Measurements from ENCODE around the gene GATAD2A. TPM values are rescaled to one million over a fixed set of nuclear protein-coding genes. Genes with fewer than 3 reads are reported as not detected.

GATAD2A gene
- polyA plus RNA-seq, 4 donors: 25.9 to 49.1 (median 33.0) TPM

GRCh38 chr19:19545707-19546106, 140.2 kb downstream of the GATAD2A start:
- H3K27me3 ChIP-seq (ENCODE audit: control insufficient read depth in 3 of 3, insufficient read depth in 3 of 3, low read length in 3 of 3): peaks cover 0 to 13% (median 0%) of the 10 kb centered on the region in 3 donors
- WGBS, 3 donors: 91 to 96% (median 91%) methylated on average over 13 to 23 of the region's 23 CpGs
- no peak for DNase-seq
- no peaks in the 10 kb centered on the region for H3K9me3 ChIP-seq (ENCODE audit: control insufficient read depth in 2 of 2, insufficient read depth in 1 of 2, low read depth in 1 of 2, low read length in 1 of 2)
- H3K4me1 ChIP-seq (ENCODE audit: control insufficient read depth in 3 of 3, insufficient read depth in 2 of 3, low read depth in 1 of 3, low read length in 2 of 3): peaks cover 0 to 3% (median 2%) of the 10 kb centered on the region in 3 donors
- H3K27ac ChIP-seq (ENCODE audit: low read depth in 1 of 3, low read length in 2 of 3): no peak overlapping the region
- H3K4me3 ChIP-seq (ENCODE audit: low read depth in 1 of 3, low read length in 3 of 3): no peak overlapping the region
- no peak for FAIRE-seq
- no peaks in the 10 kb centered on the region for H3K36me3 ChIP-seq (ENCODE audit: control insufficient read depth in 3 of 3, insufficient read depth in 2 of 3, low read depth in 1 of 3, low read length in 3 of 3)

DNA sequence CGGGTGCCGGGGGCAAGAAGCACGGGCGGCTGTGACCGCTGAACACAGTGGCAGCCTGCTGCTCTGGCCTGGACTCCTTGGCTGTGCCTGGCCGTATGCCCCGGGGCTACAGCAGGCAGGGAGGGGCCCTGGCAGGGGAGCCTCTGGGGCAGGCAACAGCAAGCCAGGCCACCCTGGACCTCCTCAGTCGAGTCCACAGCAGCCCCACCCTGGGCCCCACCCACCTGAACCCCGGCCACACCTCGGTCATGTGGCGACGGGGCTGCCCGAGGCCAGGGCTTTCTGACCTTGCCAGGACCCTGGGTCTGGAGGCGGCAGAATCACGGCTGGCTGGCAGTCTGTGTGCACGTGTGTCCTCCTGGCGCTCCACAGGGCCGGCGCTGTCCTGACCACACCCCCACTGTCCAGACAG, 141.3 kb downstream of the GATAD2A start:
- FAIRE-seq: no peak

GRCh38 chr19:19547674-19548336, 142.3 kb downstream of the GATAD2A start:
- Histone ChIP-seq H3K36me3 (ENCODE audit: control insufficient read depth in 3 of 3, insufficient read depth in 2 of 3, low read depth in 1 of 3, low read length in 3 of 3) (no peaks in the 10 kb centered on the region), H3K4me1 (ENCODE audit: control insufficient read depth in 3 of 3, insufficient read depth in 2 of 3, low read depth in 1 of 3, low read length in 2 of 3) (no peaks in the 10 kb centered on the region), H3K4me3 (ENCODE audit: low read depth in 1 of 3, low read length in 3 of 3) (no peak overlapping the region), H3K27me3 (ENCODE audit: control insufficient read depth in 3 of 3, insufficient read depth in 3 of 3, low read length in 3 of 3) (no peaks in the 10 kb centered on the region), H3K9me3 (ENCODE audit: control insufficient read depth in 2 of 2, insufficient read depth in 1 of 2, low read depth in 1 of 2, low read length in 1 of 2) (peaks cover 0 to 5% of the 10 kb centered on the region in 2 donors), H3K27ac (ENCODE audit: low read depth in 1 of 3, low read length in 2 of 3) (no peak overlapping the region)
- WGBS, 3 donors: 45 to 69% (median 49%) methylated on average over 14 to 15 of the region's 15 CpGs
- DNase-seq (no peak), FAIRE-seq (no peak)

More for the DNA sequence above, 141.3 kb downstream of the GATAD2A start:
- H3K27ac ChIP-seq (ENCODE audit: low read depth in 1 of 3, low read length in 2 of 3): no peak overlapping the region
- WGBS, 3 donors: 25 to 64% (median 40%) methylated on average over 19 of the region's 19 CpGs
- H3K4me3 ChIP-seq (ENCODE audit: low read depth in 1 of 3, low read length in 3 of 3): no peak overlapping the region
- no peaks in the 10 kb centered on the region for H3K4me1 ChIP-seq (ENCODE audit: control insufficient read depth in 3 of 3, insufficient read depth in 2 of 3, low read depth in 1 of 3, low read length in 2 of 3)
- H3K27me3 ChIP-seq (ENCODE audit: control insufficient read depth in 3 of 3, insufficient read depth in 3 of 3, low read length in 3 of 3): peaks cover 0 to 3% (median 0%) of the 10 kb centered on the region in 3 donors
- peaks cover 0 to 5% of the 10 kb centered on the region in 2 donors for H3K9me3 ChIP-seq (ENCODE audit: control insufficient read depth in 2 of 2, insufficient read depth in 1 of 2, low read depth in 1 of 2, low read length in 1 of 2)
- H3K36me3 ChIP-seq (ENCODE audit: control insufficient read depth in 3 of 3, insufficient read depth in 2 of 3, low read depth in 1 of 3, low read length in 3 of 3): no peaks in the 10 kb centered on the region
- DNase-seq: no peak

DNA sequence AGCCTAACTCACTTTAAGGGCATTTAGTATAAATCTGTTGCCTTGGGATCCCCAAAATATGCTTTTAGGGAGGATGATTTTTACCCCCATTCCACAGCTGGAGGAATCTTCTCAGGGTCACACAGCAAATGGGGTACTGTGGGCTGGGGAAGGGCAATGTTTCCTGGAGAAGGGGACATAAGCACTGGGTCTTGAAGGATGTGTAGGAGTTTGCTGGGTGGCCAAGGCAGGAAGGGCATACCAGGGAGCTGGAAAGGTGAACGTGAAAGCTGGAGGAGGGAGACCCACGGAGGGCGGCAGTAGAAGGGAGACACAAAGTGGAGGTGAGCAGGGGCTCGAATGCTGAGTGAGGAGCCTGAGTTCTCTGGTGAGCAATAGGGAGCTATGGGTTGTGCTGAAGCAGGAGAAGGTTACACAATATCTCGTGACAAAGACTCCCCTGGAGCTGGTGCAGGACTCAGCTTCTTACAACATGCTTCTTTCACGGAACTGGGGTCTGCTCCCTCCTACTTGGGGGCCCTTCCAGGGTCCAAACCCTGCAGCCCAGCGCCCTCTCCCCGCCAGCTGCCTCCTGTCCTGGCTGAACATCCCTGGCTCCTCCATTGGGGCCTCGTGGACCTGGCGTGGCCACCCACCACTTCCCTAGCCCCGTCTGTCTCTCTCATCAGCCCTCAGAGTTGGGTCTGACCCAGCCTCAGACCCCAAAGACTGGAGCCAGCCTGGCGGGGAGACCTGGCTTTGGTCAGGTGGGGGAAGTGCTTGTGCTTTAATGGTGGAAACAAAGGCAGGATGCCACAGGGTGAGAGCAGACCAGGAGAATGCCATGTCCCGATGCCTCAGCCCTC, 143.7 kb downstream of the GATAD2A start:
- DNase-seq (no peak), FAIRE-seq (no peak)
- H3K9me3 ChIP-seq (ENCODE audit: control insufficient read depth in 2 of 2, insufficient read depth in 1 of 2, low read depth in 1 of 2, low read length in 1 of 2): peaks cover 0 to 5% of the 10 kb centered on the region in 2 donors
- H3K4me3 ChIP-seq (ENCODE audit: low read depth in 1 of 3, low read length in 3 of 3): no peak overlapping the region
- H3K4me1 ChIP-seq (ENCODE audit: control insufficient read depth in 3 of 3, insufficient read depth in 2 of 3, low read depth in 1 of 3, low read length in 2 of 3): no peaks in the 10 kb centered on the region
- WGBS, 3 donors: 57 to 58% (median 57%) methylated on average over 13 of the region's 13 CpGs
- H3K27me3 ChIP-seq (ENCODE audit: control insufficient read depth in 3 of 3, insufficient read depth in 3 of 3, low read length in 3 of 3): no peaks in the 10 kb centered on the region
- H3K36me3 ChIP-seq (ENCODE audit: control insufficient read depth in 3 of 3, insufficient read depth in 2 of 3, low read depth in 1 of 3, low read length in 3 of 3): no peaks in the 10 kb centered on the region
- no peak overlapping the region for H3K27ac ChIP-seq (ENCODE audit: low read depth in 1 of 3, low read length in 2 of 3)

- WGBS, 3 donors: 45 to 65% (median 63%) methylated on average over 23 of the region's 23 CpGs
- Histone ChIP-seq H3K27ac (ENCODE audit: low read depth in 1 of 3, low read length in 2 of 3) (no peak overlapping the region), H3K4me3 (ENCODE audit: low read depth in 1 of 3, low read length in 3 of 3) (no peak overlapping the region), H3K36me3 (ENCODE audit: control insufficient read depth in 3 of 3, insufficient read depth in 2 of 3, low read depth in 1 of 3, low read length in 3 of 3) (no peaks in the 10 kb centered on the region), H3K27me3 (ENCODE audit: control insufficient read depth in 3 of 3, insufficient read depth in 3 of 3, low read length in 3 of 3) (no peaks in the 10 kb centered on the region), H3K9me3 (ENCODE audit: control insufficient read depth in 2 of 2, insufficient read depth in 1 of 2, low read depth in 1 of 2, low read length in 1 of 2) (peaks cover 0 to 5% of the 10 kb centered on the region in 2 donors), H3K4me1 (ENCODE audit: control insufficient read depth in 3 of 3, insufficient read depth in 2 of 3, low read depth in 1 of 3, low read length in 2 of 3) (no peaks in the 10 kb centered on the region)
- DNase-seq: no peak
- no peak for FAIRE-seq
These were observed 144.5 kb downstream of the GATAD2A start for GRCh38 chr19:19549804-19550464.

DNA sequence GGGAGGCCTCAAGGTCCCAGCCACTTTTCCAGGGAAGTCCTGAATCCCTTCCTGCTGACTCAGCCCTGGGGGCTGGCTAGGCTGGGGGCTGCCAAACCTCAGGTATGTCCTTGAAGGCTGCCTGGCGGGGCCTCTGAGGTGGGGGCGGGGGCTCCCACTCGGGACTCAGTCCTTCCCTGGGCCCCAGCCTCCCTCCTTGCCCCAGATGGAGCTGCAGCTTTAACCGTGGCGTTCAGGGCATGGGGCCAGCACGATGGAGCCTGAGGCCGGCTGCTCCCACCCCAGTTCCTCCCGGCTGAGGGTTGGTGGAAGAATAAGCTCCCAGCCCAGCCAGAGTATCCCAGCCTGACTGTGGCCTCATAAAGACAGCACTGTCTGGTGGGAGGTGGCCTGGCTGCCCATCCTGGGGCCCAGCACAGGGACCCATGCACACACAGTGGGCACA, 145.0 kb downstream of the GATAD2A start:
- no peaks in the 10 kb centered on the region for H3K27me3 ChIP-seq (ENCODE audit: control insufficient read depth in 3 of 3, insufficient read depth in 3 of 3, low read length in 3 of 3)
- no peak overlapping the region for H3K4me3 ChIP-seq (ENCODE audit: low read depth in 1 of 3, low read length in 3 of 3)
- WGBS, 3 donors: 54 to 73% (median 55%) methylated on average over 8 of the region's 8 CpGs
- FAIRE-seq: no peak
- no peak overlapping the region for H3K27ac ChIP-seq (ENCODE audit: low read depth in 1 of 3, low read length in 2 of 3)
- H3K4me1 ChIP-seq (ENCODE audit: control insufficient read depth in 3 of 3, insufficient read depth in 2 of 3, low read depth in 1 of 3, low read length in 2 of 3): no peaks in the 10 kb centered on the region
- DNase-seq: no peak
- peaks cover 0 to 5% of the 10 kb centered on the region in 2 donors for H3K9me3 ChIP-seq (ENCODE audit: control insufficient read depth in 2 of 2, insufficient read depth in 1 of 2, low read depth in 1 of 2, low read length in 1 of 2)
- no peaks in the 10 kb centered on the region for H3K36me3 ChIP-seq (ENCODE audit: control insufficient read depth in 3 of 3, insufficient read depth in 2 of 3, low read depth in 1 of 3, low read length in 3 of 3)

DNA sequence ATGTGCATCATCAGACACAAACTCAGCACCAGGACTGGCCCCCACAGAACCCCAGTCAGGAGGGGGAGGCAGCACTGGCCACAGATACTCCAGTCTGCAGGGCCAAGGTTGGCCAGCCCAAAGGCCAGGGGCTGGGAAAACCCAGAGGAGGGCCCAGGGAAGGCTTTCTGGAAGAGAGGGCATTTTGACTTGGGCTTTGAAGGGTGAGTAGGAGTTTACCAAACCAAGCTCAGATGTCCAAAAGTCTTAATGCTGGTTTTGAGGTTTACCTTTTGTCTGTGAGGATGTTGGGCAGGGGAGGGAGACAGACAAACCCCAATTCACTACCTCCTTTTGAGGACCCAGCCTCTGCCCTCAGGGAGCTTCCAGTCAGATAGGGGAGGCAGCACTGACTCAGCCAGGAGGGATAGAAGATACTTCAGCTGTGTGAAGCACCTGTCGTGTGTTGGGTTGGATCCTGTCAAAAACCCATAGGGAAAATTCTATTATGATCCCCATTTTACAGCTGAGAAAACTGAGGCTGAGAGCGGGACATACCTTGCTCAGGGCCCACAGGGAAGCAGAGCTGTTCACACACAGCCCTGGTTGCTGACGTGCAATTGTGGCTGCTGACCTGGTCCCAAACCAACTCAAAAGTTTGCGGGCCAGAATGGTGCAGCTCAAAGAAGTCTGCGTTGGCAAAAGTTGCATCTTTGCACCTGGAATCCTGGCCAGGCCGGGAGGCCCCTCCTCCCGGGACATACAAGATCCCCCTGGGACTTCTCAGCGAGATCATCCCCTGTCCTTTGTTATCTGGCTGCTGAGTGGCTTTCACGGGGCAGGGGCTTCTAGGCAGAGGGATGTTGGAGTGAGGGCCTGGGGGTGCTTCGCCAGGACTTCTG, 145.7 kb downstream of the GATAD2A start:
- 81 to 84% (median 81%) methylated on average over 10 of the region's 10 CpGs for whole genome bisulfite sequencing, 3 donors
- H3K9me3 ChIP-seq (ENCODE audit: control insufficient read depth in 2 of 2, insufficient read depth in 1 of 2, low read depth in 1 of 2, low read length in 1 of 2): peaks cover 0 to 5% of the 10 kb centered on the region in 2 donors
- FAIRE-seq (no peak), DNase-seq (no peak)
- H3K4me3 ChIP-seq (ENCODE audit: low read depth in 1 of 3, low read length in 3 of 3): no peak overlapping the region
- no peaks in the 10 kb centered on the region for H3K27me3 ChIP-seq (ENCODE audit: control insufficient read depth in 3 of 3, insufficient read depth in 3 of 3, low read length in 3 of 3)
- H3K27ac ChIP-seq (ENCODE audit: low read depth in 1 of 3, low read length in 2 of 3): no peak overlapping the region
- no peaks in the 10 kb centered on the region for H3K4me1 ChIP-seq (ENCODE audit: control insufficient read depth in 3 of 3, insufficient read depth in 2 of 3, low read depth in 1 of 3, low read length in 2 of 3)
- no peaks in the 10 kb centered on the region for H3K36me3 ChIP-seq (ENCODE audit: control insufficient read depth in 3 of 3, insufficient read depth in 2 of 3, low read depth in 1 of 3, low read length in 3 of 3)

- Histone ChIP-seq H3K36me3 (ENCODE audit: control insufficient read depth in 3 of 3, insufficient read depth in 2 of 3, low read depth in 1 of 3, low read length in 3 of 3) (no peaks in the 10 kb centered on the region), H3K9me3 (ENCODE audit: control insufficient read depth in 2 of 2, insufficient read depth in 1 of 2, low read depth in 1 of 2, low read length in 1 of 2) (peaks cover 0 to 5% of the 10 kb centered on the region in 2 donors), H3K4me3 (ENCODE audit: low read depth in 1 of 3, low read length in 3 of 3) (no peak overlapping the region), H3K27me3 (ENCODE audit: control insufficient read depth in 3 of 3, insufficient read depth in 3 of 3, low read length in 3 of 3) (no peaks in the 10 kb centered on the region), H3K27ac (ENCODE audit: low read depth in 1 of 3, low read length in 2 of 3) (no peak overlapping the region), H3K4me1 (ENCODE audit: control insufficient read depth in 3 of 3, insufficient read depth in 2 of 3, low read depth in 1 of 3, low read length in 2 of 3) (no peaks in the 10 kb centered on the region)
- 70 to 78% (median 75%) methylated on average over 14 of the region's 14 CpGs for WGBS, 3 donors
- DNase-seq (no peak), FAIRE-seq (no peak)
These were observed 146.3 kb downstream of the GATAD2A start for GRCh38 chr19:19551853-19552192.
